ENCODE results near the gene PPIL1.

DNA sequence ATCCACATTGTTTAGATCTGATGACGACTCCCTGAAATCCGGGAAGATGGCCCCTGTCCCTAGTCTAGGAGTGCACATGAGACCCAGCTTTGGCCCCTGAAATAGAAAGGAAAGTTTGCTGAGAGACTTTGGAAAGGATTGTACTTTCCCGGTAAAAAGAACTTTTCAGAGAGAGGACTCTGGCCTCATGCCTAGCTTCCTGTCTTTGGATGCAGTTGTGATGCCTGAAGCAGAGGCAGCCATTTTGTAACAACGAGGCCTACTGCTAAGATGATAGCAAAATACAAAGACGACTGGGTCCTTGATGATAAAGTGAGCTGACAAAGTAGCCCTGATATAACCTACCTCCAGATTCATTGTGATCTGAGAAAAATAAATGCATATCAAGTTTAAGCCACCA, 42.3 kb downstream of the PPIL1 start:
- TF ChIP-seq POLR2AphosphoS5 (IDR thresholded peaks at IDR 0.05), result no peak
- TF ChIP-seq, protein P1, sequence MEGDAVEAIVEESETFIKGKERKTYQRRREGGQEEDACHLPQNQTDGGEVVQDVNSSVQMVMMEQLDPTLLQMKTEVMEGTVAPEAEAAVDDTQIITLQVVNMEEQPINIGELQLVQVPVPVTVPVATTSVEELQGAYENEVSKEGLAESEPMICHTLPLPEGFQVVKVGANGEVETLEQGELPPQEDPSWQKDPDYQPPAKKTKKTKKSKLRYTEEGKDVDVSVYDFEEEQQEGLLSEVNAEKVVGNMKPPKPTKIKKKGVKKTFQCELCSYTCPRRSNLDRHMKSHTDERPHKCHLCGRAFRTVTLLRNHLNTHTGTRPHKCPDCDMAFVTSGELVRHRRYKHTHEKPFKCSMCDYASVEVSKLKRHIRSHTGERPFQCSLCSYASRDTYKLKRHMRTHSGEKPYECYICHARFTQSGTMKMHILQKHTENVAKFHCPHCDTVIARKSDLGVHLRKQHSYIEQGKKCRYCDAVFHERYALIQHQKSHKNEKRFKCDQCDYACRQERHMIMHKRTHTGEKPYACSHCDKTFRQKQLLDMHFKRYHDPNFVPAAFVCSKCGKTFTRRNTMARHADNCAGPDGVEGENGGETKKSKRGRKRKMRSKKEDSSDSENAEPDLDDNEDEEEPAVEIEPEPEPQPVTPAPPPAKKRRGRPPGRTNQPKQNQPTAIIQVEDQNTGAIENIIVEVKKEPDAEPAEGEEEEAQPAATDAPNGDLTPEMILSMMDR (IDR thresholded peaks at IDR 0.05), result no peak
